Retina (tissue), 1 donor: ENCODE data around the gene CENPT.
A peak's percentile ranks its signal among the peaks of the same experiment; 100 is the strongest.
"Not testable (repeated sequence)": the region's sequence is repeated elsewhere in the genome, so short reads cannot be mapped to it uniquely, and the experiment has no call there.

ENCODE experiments used
- DNase-seq: peaks from one replicate; pipeline ENCODE4 v3.0.0-alpha.2; 2016

CENPT gene

GRCh38 chr16:67873435-67874370 is 26.2 kb upstream of the CENPT start:
- DNase-seq, result no peak

- DNase-seq, result peak; percentile 90
Observed at GRCh38 chr16:67872631-67873434, 25.3 kb upstream of the CENPT start, which contains the start of gene EDC4. TSS of gene EDC4 (plus strand) at chr16:67873052. CDS start at chr16:67873262, 210 bp downstream.

- DNase-seq, result no peak
Observed at GRCh38 chr16:67872131-67872630, 24.7 kb upstream of the CENPT start.

GRCh38 chr16:67871256-67871655 is 23.8 kb upstream of the CENPT start:
- DNase-seq, result no peak

GRCh38 chr16:67869653-67870052 is 22.2 kb upstream of the CENPT start:
- DNase-seq, result no peak

- DNase-seq, result no peak
Observed at GRCh38 chr16:67868290-67868689, 20.8 kb upstream of the CENPT start.

- peak; percentile 19 for DNase-seq
Observed at GRCh38 chr16:67865318-67865717, 17.8 kb upstream of the CENPT start.

GRCh38 chr16:67864594-67864993 is 17.1 kb upstream of the CENPT start:
- DNase-seq, result no peak

GRCh38 chr16:67864044-67864443 is 16.6 kb upstream of the CENPT start:
- not testable (repeated sequence) for DNase-seq

- no peak for DNase-seq
Observed at GRCh38 chr16:67862623-67863583, 15.4 kb upstream of the CENPT start.

- no peak for DNase-seq
Observed at GRCh38 chr16:67861877-67862276, 14.4 kb upstream of the CENPT start.

GRCh38 chr16:67860589-67861398 is 13.3 kb upstream of the CENPT start:
- DNase-seq, result no peak

GRCh38 chr16:67858500-67858899 is 11.0 kb upstream of the CENPT start:
- no peak for DNase-seq

- DNase-seq, result no peak
Observed at GRCh38 chr16:67857547-67858233, 10.2 kb upstream of the CENPT start.

- DNase-seq, result no peak
Observed at GRCh38 chr16:67856927-67857546, 9.5 kb upstream of the CENPT start.

- no peak for DNase-seq
Observed at GRCh38 chr16:67855789-67856188, 8.3 kb upstream of the CENPT start.

- no peak for DNase-seq
Observed at GRCh38 chr16:67853670-67854069, 6.2 kb upstream of the CENPT start.

GRCh38 chr16:67848118-67848517 is 625 bp upstream of the CENPT start:
- DNase-seq, result no peak

- peak; percentile 99 for DNase-seq
Observed at GRCh38 chr16:67846320-67847063, 1.0 kb downstream of the CENPT start, which contains the start of gene NUTF2. TSS of gene NUTF2 (plus strand) at chr16:67846933. CDS start at chr16:67865131, 18,198 bp downstream.

GRCh38 chr16:67846063-67846319 is 1.5 kb downstream of the CENPT start:
- no peak for DNase-seq
